Right kidney (tissue), 1 donor: Measurements from ENCODE around the gene OVOL1.

ENCODE experiments used
- DNase-seq: peaks from one replicate; pipeline ENCODE4 v3.0.0-alpha.2; 2016

OVOL1 gene

DNA sequence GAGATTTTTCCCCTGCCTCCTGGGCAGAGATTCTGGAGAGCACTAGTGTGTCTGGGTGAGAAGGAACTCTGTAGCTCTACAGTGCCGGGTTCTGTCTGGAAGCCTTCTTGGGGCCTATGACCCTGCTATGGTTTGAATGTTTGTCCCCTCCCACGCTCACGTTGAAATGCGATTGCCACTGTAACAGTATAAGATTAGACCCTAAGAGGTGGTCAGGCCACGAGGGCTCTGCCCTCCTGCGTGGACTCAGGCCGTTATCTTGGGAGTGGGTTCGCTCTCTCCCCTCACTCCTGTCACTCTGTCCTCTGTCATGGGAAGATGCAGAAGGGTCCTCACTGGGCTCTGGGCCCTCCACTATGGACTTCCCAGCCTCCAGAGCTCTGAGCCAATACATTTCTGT, 9.6 kb upstream of the OVOL1 start:
- no peak for DNase-seq

- DNase-seq = no peak
Observed at GRCh38 chr11:65777821-65778361, 9.0 kb upstream of the OVOL1 start.

- no peak for DNase-seq
Observed at GRCh38 chr11:65778431-65778900, 8.4 kb upstream of the OVOL1 start.

DNA sequence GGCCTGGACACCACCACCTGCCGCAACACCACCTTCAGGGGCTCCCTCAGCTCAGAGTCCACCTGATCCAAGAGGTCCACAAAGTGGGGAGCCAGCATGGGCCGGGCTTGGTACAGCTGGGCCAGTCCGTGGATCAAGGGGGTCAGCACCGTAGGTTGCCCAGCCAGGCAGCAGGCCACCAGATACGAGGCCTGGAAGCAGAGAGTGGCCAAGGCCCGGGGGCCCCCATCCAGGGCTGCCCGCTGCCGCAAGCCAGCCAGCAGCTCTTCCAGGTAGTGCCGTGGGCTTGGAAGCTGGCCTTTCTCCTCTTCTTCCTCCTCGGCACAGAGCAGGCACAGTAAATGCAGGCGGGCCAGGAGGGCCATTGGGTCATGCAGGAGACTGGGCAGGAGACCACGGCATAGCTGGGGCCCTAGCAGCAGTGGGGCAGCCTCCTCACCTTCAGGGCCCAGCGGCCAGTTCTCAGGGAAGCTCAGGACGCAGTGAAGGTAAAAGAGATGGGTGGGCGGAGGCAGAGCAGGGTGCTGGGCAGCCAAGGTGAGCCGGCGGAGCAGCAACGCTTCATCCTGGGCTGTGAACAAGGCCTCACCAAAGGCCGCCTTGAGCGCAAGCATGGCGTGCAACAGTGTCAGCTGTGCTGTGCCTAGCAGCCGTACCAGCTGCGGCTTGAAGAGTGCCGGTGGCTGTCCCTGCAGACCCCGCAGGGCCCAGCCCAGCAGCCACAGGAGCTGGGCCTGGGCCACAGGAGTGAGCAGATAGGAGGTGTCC, 7.8 kb upstream of the OVOL1 start:
- no peak for DNase-seq

- no peak for DNase-seq
Observed at GRCh38 chr11:65779669-65779918, 7.3 kb upstream of the OVOL1 start.

DNA sequence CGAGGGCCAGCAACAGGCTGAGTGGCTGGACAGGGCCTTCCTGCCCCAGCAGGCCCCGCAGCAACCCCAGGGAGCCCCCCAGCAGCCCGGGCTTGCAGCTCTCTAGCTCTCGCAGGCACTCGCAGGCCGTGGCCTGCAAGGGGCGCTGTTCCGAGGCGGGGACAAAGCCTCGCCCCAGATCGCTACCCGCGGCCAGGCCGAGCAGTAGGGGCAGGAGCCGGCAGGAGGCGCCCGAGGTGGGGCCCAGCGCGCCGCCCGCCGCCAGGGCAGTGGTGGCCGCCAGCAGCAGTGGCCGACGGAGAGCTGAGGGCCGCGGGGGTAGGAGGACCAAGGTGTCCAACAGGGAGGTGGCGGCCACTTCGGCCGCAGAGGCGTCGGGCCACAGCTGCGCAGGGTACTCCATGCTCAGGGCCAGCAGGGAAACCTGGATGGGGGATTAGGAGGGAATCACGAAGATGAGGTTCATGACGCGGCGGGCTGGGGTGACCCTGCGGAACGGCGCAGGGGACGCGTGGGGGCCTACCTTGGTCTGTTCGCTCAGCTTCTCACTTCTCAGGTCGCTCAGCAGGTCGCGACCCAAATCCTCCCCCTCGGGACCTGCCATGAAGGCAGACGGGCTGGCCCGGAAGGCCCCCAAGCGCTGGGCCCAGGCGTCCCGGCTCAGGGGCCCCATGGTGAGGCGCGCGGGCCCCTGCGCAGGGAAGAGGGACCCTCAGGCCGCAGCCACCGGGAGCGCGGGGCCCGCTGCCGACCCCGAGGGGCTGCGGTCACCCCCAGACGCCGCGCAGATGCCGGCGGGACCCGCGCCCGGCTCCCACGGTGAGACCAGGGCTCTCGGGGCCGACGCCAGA, 6.7 kb upstream of the OVOL1 start:
- peak; percentile 81 for DNase-seq

DNA sequence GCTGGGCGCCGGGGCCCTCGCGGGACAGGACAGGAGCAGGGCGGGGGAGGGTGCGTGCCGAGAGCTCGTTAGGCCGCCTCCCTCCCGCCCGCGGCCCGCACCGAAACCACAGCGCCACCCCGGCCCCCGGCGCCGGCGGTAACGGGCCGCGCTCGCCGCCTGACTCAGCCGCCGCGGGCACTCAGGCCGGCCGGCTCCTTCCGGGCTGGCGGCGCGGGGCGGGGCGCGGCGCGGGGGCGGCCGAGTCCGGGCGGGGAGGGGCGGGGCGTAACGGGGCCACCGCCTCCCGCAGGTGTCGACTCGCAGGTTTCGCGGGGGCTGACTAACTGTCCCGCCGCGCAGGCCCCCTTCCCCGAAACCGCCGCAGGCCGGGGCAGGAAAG, 6.1 kb upstream of the OVOL1 start, which contains the start of gene AP5B1:
AP5B1 (minus strand) TSS at position 207 of the 382 bp plus-strand sequence. CDS start 385 bp downstream, outside the sequence.
- no peak for DNase-seq

- peak; percentile 63 for DNase-seq
Observed at GRCh38 chr11:65781152-65781961, 5.5 kb upstream of the OVOL1 start.

DNA sequence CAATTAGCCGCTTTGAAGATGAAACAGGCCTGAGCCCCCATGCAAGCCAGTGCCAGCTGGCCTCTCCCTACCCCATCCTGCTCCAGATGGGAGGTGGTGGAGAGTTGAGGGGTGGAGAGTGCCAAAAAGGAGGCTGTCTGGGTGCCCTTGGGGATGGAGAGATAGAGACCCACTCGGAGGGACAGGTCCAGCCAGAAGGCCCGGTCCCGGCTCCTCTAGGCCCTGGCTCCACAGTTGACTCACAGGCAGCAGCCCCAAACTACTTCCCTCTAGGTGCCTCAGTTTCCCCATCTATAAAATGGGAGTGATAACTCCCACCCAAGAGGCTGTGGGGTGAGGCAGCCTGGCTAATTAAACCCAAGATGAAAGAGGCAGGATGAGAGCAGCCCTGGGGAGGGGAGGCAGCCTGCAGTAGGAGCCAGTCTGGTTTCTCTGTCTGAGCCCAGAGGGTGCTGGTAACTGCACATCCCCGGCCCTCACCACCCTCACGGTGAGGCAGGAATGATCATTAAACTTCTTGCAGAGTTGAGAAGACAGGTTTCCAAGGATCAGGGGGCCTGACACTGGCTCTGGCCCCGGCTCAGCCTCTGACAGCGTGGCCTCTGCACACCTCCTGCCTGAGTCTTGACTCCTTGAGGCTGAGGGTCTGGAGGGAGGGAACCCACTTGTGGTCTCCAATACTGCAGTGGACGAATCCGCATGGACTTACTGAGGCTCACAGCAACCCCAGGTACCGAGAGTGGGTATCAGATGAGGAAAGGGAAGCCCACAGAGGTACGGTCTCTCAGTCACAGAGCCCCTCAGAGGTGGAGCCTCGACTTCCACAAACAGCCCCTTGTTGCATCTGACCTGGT, 4.7 kb upstream of the OVOL1 start:
- no peak for DNase-seq

- DNase-seq = no peak
Observed at GRCh38 chr11:65782816-65783228, 4.0 kb upstream of the OVOL1 start.

- DNase-seq = no peak
Observed at GRCh38 chr11:65785319-65786007, 1.4 kb upstream of the OVOL1 start.

DNA sequence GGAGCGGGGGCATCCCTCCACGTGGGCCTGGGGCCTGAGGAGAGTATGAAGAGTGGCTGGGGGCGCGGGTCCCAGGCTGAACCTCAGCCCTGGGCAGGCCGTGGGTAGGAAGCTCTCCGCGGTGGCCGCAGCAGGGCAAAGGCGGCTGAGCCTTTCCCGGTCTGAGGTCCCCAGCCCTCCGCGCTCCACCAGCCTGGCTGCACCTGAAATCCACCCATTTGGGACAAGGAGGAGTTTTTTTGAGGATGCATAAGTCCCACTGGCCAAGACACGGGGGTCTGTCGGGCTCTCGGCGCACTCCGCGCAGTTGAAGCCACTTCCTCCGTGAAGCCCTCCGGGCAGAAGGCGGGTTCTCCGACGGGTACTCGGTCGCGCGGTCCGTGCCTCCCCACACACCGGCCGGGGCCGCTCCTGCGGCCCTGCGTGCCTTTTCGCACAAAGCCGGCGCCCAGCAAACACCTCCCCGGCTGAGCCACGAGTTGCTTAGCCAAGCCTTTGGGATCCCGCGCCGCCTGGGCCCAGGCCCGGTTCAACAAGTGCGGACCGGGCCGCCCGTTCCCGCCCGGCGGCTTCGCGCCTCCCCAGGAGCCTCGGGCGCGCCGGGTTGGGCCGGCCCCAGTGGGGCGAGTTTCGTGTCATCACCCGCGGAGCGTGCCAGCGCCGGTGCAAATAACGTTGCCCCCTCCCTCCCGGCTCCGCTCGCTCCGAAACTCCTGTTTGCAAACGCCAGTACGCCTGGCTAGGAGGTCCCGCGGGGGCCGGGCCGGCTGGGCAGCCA, 666 bp upstream of the OVOL1 start:
- DNase-seq = peak; percentile 62

DNA sequence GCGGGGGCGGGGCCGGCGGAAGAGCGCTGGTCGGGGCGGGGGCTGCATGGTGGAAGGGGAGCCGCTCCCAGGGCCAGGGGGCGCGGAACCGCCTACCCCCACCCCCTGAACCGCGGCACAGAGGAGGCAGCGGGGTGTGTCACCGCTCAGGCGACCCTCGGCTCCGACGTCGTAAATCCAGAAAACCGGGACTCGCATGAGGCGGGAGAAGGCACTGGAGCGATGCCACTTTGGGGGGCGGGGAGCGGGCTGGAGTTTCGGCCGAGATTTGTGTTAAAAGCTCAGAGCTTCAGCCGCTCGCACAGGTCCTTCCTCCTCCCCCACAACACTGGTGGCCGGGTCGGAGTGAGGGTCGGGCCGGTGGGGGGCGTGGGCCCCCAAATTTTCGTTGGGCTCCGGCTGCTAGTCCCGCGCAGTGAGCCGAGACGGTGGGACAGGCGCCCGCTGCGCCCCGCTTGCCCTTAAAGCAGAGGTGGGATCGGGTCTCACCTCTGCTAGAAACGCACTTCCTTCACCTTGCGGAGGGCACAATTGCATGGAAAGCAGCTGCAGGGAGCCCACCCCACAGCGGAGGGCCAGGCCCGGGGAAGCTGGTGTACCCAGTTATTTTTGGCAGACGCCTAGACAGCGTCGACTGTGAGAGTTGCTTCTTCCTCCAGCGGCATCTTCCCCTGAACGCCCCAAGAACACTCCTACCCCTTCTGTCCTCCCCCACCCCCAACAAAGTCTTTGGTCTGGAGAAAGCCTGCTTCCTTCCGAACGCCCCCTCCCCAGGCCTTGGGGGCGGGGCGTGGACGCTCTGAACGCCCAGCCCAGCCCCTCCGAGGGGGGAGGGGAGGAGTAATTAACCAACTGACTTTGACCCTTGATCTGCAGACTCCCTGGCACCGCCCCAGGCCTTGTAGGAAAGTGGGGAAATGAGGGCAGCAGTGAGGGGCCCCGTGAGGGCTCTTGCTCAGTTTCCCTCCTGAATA, 1.1 kb downstream of the OVOL1 start:
- DNase-seq = peak; percentile 78

DNA sequence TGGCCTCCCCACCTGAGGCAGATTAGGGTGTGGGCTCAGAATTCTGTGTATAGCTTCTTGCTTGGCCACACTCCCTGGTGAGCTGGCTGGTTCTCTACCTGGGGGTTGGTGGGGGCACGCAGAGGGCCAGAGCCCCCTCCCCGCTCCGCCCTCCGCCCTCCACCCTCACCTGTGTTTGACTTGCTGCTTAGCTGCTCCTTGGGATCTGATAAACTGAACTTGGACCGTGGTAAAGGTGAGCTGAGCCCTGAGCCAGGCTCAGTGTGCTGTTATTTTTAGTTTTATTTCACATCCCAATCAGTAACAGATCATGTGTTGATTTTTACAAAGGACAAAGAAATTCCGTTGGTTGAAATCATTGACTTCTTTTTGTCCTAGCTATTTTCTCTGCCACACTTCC, 2.0 kb downstream of the OVOL1 start:
- DNase-seq = no peak

- DNase-seq = peak; percentile 59
Observed at GRCh38 chr11:65789230-65790103, 2.6 kb downstream of the OVOL1 start.

GRCh38 chr11:65790104-65790901, 3.4 kb downstream of the OVOL1 start:
- DNase-seq = peak; percentile 17
